Epithelial cell of esophagus (primary cell): ENCODE data around the gene KIAA1217.
A peak's percentile ranks its signal among the peaks of the same experiment; 100 is the strongest.

Source experiments
- DNase-seq: peaks from one replicate; pipeline ENCODE4 v3.0.0; 2010; ENCODE audit warnings: low read depth
- H3K4me3 ChIP-seq: 2 replicates; pipeline ENCODE4 v1.5.1; 2011; ENCODE audit warnings: mild to moderate bottlenecking, low read length, control low read depth
- CTCF ChIP-seq: IDR thresholded peaks from 2 replicates; pipeline ENCODE4 v1.5.1; 2011; ENCODE audit warnings: low read depth, mild to moderate bottlenecking, low read length, control low read depth, inconsistent platforms; ENCODE audit not compliant: insufficient read depth; ENCODE audit errors: missing control alignments

The KIAA1217 gene

GRCh38 chr10:24374134-24374915, 165.4 kb downstream of the KIAA1217 start:
- DNase-seq, result peak; percentile 15
- no peak for TF ChIP-seq CTCF

GRCh38 chr10:24375510-24375909, 166.6 kb downstream of the KIAA1217 start:
- no peak for TF ChIP-seq CTCF
- H3K4me3 ChIP-seq, result no peak overlapping the region

More at GRCh38 chr10:24374134-24374915, 165.4 kb downstream of the KIAA1217 start:
- no peak overlapping the region for H3K4me3 ChIP-seq

GRCh38 chr10:24376731-24377130, 167.8 kb downstream of the KIAA1217 start:
- no peak for DNase-seq

More at GRCh38 chr10:24375510-24375909, 166.6 kb downstream of the KIAA1217 start:
- DNase-seq, result no peak

GRCh38 chr10:24378126-24378920, 169.4 kb downstream of the KIAA1217 start:
- TF ChIP-seq CTCF, result no peak
- no peak for DNase-seq
- no peak overlapping the region for H3K4me3 ChIP-seq

More at GRCh38 chr10:24376731-24377130, 167.8 kb downstream of the KIAA1217 start:
- H3K4me3 ChIP-seq, result no peak overlapping the region
- no peak for TF ChIP-seq CTCF

- H3K4me3 ChIP-seq, result no peak overlapping the region
- DNase-seq, result peak; percentile 44
- TF ChIP-seq CTCF, result no peak
Measured at GRCh38 chr10:24381235-24382010, 172.5 kb downstream of the KIAA1217 start.

GRCh38 chr10:24382045-24382444, 173.1 kb downstream of the KIAA1217 start:
- no peak for TF ChIP-seq CTCF
- DNase-seq, result no peak
- no peak overlapping the region for H3K4me3 ChIP-seq
